ENCODE data around the gene ASTN2.

ASTN2 gene

GRCh38 chr9:116483622-116484491, 931.0 kb downstream of the ASTN2 start:
- DNase-seq (ENCODE audit: low spot score): no peak

- peak; percentile 17 for DNase-seq (ENCODE audit: low spot score)
Observed at GRCh38 chr9:116482740-116483139, 932.1 kb downstream of the ASTN2 start.

GRCh38 chr9:116480700-116481099, 934.2 kb downstream of the ASTN2 start:
- no peak for DNase-seq (ENCODE audit: low spot score)

GRCh38 chr9:116479967-116480366, 934.9 kb downstream of the ASTN2 start:
- no peak for DNase-seq (ENCODE audit: low spot score)

GRCh38 chr9:116479056-116479544, 935.8 kb downstream of the ASTN2 start:
- DNase-seq (ENCODE audit: low spot score): no peak

- DNase-seq (ENCODE audit: low spot score): no peak
Observed at GRCh38 chr9:116477584-116478141, 937.2 kb downstream of the ASTN2 start.

GRCh38 chr9:116476935-116477381, 937.9 kb downstream of the ASTN2 start:
- DNase-seq (ENCODE audit: low spot score): peak; percentile 38

GRCh38 chr9:116476002-116476401, 938.9 kb downstream of the ASTN2 start:
- DNase-seq (ENCODE audit: low spot score): no peak

GRCh38 chr9:116475201-116475600, 939.7 kb downstream of the ASTN2 start:
- no peak for DNase-seq (ENCODE audit: low spot score)

GRCh38 chr9:116471944-116472506, 942.8 kb downstream of the ASTN2 start:
- DNase-seq (ENCODE audit: low spot score): no peak

- DNase-seq (ENCODE audit: low spot score): no peak
Observed at GRCh38 chr9:116471093-116471906, 943.6 kb downstream of the ASTN2 start.

- DNase-seq (ENCODE audit: low spot score): no peak
Observed at GRCh38 chr9:116468793-116469527, 945.9 kb downstream of the ASTN2 start.

- no peak for DNase-seq (ENCODE audit: low spot score)
Observed at GRCh38 chr9:116468369-116468768, 946.5 kb downstream of the ASTN2 start.

- no peak for DNase-seq (ENCODE audit: low spot score)
Observed at GRCh38 chr9:116467740-116468351, 947.0 kb downstream of the ASTN2 start.

GRCh38 chr9:116466271-116467235, 948.3 kb downstream of the ASTN2 start:
- DNase-seq (ENCODE audit: low spot score): no peak

- DNase-seq (ENCODE audit: low spot score): no peak
Observed at GRCh38 chr9:116465576-116466270, 949.1 kb downstream of the ASTN2 start.

- DNase-seq (ENCODE audit: low spot score): no peak
Observed at GRCh38 chr9:116464987-116465571, 949.8 kb downstream of the ASTN2 start.

- DNase-seq (ENCODE audit: low spot score): no peak
Observed at GRCh38 chr9:116464423-116464822, 950.4 kb downstream of the ASTN2 start.

GRCh38 chr9:116461632-116462031, 953.2 kb downstream of the ASTN2 start:
- no peak for DNase-seq (ENCODE audit: low spot score)
